AG08396 (cell line): ENCODE data around the gene CRHR2.
"Not testable (repeated sequence)": the region's sequence is repeated elsewhere in the genome, so short reads cannot be mapped to it uniquely, and the experiment has no call there.

Experiments used
- DNase-seq: peaks from one replicate; pipeline ENCODE4 v3.0.0; 2012; ENCODE audit warnings: low spot score, mixed read lengths

The CRHR2 gene

DNA sequence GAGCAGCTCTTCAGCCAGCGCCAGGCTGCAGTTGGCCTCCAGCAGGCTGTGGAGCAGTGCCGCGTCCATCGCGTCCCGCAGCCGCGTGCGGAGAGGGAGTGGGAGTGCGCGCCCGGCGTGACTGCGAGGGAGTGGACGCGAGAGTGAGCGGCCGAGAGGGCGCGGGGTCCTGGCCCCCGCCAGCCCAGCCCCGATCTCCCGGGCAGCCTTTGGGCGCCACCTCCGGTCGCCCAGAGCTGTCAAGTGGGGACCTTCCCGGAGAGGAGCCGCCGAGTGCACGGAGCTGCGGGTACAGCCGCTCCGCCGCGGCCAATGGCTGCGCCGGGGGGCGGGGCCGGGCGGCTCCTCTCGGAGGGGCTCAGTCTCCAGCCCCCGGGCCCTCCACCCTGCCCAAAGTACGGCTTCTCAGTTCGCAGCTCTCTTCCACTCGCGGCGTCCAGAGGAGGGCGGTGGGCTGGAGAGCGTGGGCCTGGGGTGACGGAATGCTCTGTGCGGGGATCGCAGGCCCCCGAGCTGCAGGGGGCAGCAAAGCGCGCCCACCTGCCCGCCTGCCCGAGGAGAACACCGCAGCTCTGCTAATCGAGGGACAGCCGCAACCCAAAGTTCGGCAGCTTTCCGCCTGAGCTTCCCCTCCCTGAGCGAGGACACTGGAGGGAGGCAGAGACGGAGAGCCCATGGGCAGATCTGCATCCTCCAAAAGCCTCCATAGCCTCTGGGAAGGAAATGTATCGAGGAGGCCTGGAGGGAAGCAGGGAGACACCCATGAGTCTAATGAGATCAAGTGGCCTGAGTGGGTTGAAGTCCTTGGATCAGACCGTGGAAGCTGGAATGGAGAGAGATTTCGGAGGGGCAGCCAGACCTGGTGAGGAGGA lies at the start of gene CRHR2:
TSS of gene CRHR2 (minus strand) at position 245 of the 872 bp plus-strand sequence. CDS start at position 69, 176 bp downstream.
- DNase-seq, result no peak

DNA sequence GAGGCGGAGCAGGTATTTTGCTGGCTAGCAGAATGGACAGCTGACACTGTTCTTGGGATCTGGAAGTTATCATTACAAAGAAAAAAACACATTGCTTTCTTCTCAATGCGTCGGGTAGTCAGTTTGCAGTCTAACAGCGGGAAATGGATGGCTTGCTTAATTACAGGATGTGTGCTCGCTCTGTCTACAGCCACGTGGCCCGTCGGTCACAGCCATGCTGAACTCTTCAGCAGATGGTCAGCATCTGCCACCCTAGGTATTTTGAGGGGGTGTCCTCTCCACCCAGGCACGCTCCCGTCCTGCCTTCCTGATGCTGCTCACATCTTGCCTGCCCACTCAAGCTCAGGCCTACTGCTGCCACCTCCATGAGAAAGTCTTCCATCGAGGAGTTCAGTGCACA lies 49.3 kb upstream of the CRHR2 start:
- DNase-seq, result no peak

DNA sequence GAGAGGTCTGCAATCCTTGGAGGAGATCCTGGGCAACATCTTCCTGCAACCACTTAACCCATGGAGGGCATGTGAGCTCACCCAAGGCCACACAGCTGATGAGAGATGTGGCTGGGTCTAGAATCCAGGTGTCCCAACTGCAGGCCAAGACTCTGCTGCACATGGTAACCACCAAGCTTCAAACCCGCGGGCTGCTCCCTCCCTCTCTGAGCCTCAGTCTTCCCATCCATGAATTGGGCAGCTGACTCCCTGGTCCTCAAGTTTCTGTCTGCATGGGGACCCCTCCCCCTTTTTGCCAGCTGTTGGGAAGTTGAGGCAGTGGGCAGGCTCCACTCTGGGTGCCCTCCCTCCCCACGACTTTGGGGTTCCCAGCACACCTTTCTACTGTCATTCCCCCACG lies 48.7 kb upstream of the CRHR2 start:
- DNase-seq, result no peak

DNA sequence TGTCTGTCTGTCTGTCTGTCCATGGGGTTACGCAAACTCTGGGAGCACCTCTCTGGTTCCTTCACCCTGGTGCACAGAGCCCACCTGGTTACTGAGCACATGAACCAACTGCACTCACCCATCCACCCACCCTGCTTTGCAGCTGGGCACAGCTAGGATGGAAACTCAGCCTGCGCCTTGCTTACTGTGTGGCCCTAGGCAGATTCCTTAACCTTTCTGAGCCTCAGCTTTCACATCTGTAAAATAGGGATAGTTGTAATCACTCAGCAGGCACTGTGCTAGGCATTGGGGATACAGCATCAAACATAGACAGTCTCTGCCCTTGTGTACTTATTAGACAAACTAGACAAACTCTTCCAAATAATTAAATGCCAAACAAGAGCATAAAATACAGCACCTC lies 47.8 kb upstream of the CRHR2 start:
- no peak for DNase-seq

DNA sequence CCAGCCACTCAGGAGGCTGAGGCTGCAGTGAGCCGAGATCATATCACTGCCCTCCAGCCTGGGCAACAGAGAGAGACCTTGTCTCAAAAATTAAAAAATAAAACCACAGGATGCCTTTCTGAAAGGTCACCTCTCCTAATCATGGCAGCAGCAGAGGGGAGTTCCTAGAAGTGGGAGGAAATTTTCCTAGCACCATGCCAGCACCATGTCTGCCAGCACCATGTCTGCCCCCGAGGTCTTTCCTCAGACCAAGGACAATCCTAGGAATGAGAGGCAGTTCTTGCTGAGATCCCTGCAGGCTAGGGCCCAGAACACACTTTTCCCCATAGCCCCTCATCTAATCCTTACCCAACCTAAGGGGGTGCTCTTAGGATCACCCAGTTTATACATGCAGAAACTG lies 47.4 kb upstream of the CRHR2 start:
- DNase-seq, result no peak

DNA sequence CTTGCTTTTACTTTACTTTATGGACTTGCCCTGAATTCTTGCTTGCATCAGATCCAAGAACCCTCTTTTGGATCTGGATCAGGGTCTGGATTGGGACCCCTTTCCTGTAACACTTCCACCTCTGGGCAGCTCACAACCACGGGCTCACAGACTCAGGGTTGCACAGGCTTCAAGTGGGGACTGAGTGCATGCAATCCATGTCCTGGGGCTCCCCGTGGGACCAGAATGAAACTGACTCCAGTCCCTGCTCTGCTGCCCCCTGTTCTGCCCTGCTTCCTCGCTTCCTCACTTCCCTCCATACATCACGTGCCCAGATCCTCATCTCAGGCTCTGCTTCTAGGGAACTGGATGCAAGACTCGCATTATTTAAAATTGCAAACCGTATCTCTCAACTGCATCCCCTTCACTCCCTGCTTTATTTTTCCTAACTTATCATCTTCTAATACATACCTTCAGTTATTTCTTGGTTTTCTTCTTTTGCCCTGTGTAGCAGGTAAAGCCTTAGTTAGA lies 46.4 kb upstream of the CRHR2 start:
- no peak for DNase-seq

DNA sequence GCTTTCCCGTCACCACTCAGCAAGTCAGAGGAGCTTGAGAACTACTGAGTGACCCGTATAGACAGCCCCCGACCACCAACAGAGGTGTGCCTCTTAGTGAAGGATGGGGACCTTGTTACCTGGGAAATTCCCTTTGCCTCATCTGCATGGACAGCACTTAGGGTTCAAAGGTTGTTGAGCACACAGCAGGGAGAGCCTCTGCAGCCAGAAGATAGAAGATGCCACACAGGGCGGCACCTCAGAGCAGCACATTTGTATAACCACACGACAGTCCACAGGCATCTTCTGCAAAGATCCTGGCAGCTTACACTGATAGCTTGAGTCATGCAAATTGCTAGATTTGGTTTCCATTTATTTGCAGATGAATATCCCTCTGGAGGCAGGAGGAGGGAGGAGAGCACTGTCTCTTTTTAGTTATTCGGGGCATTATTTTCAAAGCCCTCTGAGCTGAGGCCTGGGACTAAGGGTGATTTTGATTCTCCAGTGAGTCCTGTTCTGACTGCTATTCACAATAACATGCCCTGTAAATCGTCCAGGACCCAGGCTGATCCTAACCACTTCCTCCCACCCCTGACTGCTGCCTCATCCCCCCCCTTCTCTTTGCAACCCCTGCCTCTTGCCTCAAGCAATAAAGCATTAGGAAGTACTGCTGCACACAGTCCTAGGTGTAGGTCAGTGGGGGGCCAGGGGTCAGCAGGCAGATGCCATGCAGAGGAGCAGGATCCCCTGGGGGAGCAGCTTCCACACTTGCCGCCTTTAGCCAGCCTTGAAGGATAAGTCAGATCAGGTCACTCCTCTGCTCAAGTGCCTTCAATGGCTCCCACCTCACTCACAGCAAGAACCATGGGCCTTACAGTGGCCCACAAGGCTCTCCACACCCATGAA lies 45.0 kb upstream of the CRHR2 start:
- no peak for DNase-seq

- DNase-seq, result no peak
Observed at GRCh38 chr7:30726296-30727006, 44.2 kb upstream of the CRHR2 start.

DNA sequence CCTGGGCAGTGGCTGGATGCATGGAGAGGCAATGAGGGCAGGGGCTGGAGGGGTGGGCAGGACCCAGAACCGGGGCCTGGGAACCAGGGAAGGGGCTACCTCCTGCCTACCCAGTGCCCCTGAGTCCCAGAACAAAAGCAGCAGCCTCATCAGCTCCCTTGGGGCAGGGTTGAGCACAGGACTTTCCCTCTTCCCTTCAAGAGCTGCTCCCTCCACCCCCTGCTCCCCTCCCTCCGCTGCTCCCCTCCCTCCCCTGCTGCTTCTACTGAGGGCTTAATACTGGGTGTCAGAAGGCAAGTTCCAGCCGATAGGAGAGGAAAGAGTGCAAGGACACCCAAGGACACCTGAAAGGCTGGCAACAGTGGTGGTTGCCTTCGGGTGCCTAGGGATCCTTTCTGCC lies 41.5 kb upstream of the CRHR2 start:
- no peak for DNase-seq

DNA sequence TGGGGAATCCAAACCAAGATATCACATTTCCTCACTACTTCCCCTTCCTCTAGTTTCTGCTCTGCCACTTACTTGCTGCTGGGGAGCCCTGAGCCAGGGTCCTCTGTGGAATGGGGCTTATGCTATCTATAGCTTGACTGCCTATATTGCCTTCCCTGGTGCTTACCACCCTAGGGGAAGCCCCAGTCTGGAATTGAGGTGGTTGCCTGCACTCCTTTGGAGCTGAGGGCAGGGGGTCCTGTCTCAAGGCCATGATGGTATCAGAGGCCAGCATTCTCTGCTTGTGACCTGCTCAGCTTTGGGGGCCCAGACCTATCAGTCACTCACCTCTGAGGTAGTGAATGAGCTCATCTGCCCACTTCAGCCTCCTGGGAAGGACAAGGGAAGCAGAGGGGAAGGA lies 40.4 kb upstream of the CRHR2 start:
- DNase-seq, result no peak

GRCh38 chr7:30722187-30722586 lies 39.9 kb upstream of the CRHR2 start:
- no peak for DNase-seq

DNA sequence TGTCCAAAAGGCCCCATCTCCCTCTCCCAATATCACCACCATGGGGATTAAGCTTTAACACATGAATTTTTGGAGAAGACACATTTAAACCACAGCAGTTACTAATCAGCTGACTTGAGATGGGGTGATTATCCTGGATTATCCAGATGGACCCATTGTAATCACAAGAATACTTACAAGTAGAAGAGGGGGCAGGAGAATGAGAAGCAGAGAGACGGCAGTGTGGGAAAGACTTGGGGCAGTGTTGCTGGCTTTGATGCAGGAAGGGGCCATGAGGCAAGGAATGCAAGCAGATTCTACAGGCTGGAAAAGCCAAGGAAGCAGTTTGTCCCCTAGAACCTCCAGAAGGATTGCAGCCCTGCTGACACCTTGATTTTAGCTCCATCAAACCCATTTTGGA lies 39.0 kb upstream of the CRHR2 start:
- no peak for DNase-seq

- DNase-seq, result not testable (repeated sequence)
Observed at GRCh38 chr7:30719434-30719833, 37.2 kb upstream of the CRHR2 start.

DNA sequence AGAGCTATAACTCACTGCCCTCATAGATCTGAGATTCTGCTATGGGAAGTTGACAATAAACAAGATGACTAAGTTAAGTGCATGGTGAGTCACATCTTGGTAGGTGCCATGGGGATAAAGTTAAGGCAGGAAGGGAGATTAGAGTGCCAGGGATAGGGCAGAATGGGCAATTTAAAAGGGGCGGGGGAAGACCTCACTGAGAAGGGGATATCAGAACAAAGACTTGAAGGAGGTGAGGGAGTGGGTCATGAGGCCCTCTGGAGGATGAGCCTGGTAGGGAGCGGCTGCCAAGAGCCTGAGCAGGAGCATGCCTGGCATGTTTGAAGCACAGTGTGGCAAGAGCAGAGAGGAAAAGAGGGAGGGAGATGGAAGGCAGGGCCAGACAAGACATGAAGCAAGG lies 34.9 kb upstream of the CRHR2 start:
- DNase-seq, result no peak

DNA sequence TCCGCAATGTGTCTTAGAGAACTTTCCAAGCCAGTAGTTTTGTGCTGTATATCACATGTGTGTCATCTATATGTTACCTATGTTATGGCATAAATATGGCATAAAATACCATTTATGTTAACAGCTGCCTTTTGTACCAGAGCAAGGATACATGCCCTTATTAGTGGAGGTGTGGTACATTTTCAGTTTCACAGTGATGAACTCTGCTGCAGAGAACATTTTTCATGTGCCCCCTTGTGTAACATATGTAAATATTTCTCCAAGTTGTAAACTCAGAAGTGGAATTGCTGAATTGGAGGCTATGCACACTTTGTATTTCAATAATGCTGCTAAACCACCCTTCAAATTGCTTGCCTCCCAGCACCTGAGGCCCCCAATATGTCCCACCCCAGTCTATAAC lies 31.9 kb upstream of the CRHR2 start:
- no peak for DNase-seq

GRCh38 chr7:30713392-30713791 lies 31.1 kb upstream of the CRHR2 start:
- DNase-seq, result no peak

DNA sequence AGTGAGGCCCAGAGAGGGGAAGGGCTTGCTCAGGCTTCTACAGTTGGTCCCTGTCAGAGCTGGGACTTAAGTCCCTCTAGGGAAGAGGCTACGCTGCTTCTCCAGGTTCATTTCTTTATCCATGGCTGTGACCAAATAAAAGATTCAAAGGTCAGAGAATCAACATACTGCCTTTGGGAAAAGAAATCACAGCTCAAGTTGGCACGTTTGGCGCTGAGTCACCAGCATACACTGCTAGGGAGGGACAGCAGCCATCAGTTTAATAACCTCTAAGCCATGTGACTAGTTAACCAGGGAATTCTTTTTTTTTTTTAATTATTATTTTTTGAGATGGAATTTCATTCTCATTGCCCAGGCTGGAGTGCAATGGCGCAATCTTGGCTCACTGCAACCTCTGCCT lies 28.4 kb upstream of the CRHR2 start:
- no peak for DNase-seq

DNA sequence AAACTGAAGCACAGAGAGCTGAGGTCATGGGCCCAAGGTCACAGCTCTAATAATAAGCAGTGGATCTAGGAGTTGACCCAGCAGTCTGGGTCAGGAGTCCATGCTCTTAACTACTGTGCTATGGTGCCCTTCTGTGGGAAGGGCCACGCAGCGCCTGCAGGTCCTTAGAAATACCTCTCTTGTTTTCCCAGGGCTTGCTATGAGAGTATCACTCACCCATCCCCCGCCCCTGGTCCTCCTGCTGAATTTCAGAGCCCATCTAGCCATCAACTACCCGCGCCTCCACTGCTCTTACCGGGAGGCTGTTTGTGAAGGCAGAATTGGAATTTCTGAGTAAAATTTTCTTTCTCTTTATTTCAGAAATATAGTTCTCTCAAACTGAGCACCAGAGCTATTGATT lies 27.3 kb upstream of the CRHR2 start:
- no peak for DNase-seq

- DNase-seq, result no peak
Observed at GRCh38 chr7:30708983-30709382, 26.7 kb upstream of the CRHR2 start.

- no peak for DNase-seq
Observed at GRCh38 chr7:30708412-30708811, 26.2 kb upstream of the CRHR2 start.

GRCh38 chr7:30707391-30708357 lies 25.4 kb upstream of the CRHR2 start:
- DNase-seq, result no peak
